ENCODE data around the gene ATP5MK.

The ATP5MK gene

DNA sequence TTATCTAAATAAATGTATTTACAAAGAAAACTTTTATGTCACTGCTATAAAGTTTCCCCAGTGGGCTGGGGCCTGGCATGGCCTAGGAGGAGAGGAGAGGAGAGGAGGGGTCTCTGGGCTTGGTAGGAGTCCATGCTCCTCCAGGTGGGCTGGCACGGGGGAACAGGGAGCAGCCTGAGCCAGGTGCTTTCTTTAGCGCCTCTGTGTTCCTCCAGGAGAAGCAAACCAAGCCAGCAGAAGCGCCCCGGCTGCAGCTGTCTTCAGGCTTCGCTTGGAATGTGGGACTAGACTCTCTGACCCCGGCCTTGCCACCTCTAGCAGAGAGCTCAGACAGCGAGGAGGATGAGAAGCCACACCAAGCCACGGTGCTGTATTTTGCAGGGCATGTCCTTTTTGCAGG is 45.3 kb upstream of the ATP5MK start:
- TF ChIP-seq TOX (CRISPR knock-in tag; IDR thresholded peaks at IDR 0.05; ENCODE audit: borderline replicate concordance) (no peak), CSRNP3 (CRISPR knock-in tag; IDR thresholded peaks at IDR 0.05) (no peak), OSR1 (CRISPR knock-in tag; IDR thresholded peaks at IDR 0.05) (no peak), ZFP3 (CRISPR knock-in tag; IDR thresholded peaks at IDR 0.05) (no peak), TCF4 (CRISPR knock-in tag; IDR thresholded peaks at IDR 0.05; ENCODE audit: borderline replicate concordance) (no peak), ARNTL (CRISPR knock-in tag; IDR thresholded peaks at IDR 0.05; ENCODE audit: borderline replicate concordance, low read depth) (no peak), SNAI2 (CRISPR knock-in tag; IDR thresholded peaks at IDR 0.05) (no peak), ZNF565 (CRISPR knock-in tag; conservative IDR thresholded peaks at IDR 0.05; ENCODE audit: low read depth) (no peak), ZC3H10 (CRISPR knock-in tag; IDR thresholded peaks at IDR 0.05) (no peak), GLIS3 (CRISPR knock-in tag; IDR thresholded peaks at IDR 0.05) (no peak)
- TF ChIP-seq, protein P1, sequence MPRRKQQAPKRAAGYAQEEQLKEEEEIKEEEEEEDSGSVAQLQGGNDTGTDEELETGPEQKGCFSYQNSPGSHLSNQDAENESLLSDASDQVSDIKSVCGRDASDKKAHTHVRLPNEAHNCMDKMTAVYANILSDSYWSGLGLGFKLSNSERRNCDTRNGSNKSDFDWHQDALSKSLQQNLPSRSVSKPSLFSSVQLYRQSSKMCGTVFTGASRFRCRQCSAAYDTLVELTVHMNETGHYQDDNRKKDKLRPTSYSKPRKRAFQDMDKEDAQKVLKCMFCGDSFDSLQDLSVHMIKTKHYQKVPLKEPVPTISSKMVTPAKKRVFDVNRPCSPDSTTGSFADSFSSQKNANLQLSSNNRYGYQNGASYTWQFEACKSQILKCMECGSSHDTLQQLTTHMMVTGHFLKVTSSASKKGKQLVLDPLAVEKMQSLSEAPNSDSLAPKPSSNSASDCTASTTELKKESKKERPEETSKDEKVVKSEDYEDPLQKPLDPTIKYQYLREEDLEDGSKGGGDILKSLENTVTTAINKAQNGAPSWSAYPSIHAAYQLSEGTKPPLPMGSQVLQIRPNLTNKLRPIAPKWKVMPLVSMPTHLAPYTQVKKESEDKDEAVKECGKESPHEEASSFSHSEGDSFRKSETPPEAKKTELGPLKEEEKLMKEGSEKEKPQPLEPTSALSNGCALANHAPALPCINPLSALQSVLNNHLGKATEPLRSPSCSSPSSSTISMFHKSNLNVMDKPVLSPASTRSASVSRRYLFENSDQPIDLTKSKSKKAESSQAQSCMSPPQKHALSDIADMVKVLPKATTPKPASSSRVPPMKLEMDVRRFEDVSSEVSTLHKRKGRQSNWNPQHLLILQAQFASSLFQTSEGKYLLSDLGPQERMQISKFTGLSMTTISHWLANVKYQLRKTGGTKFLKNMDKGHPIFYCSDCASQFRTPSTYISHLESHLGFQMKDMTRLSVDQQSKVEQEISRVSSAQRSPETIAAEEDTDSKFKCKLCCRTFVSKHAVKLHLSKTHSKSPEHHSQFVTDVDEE (CRISPR knock-in tag; IDR thresholded peaks at IDR 0.05): no peak
- TF ChIP-seq, protein P2, sequence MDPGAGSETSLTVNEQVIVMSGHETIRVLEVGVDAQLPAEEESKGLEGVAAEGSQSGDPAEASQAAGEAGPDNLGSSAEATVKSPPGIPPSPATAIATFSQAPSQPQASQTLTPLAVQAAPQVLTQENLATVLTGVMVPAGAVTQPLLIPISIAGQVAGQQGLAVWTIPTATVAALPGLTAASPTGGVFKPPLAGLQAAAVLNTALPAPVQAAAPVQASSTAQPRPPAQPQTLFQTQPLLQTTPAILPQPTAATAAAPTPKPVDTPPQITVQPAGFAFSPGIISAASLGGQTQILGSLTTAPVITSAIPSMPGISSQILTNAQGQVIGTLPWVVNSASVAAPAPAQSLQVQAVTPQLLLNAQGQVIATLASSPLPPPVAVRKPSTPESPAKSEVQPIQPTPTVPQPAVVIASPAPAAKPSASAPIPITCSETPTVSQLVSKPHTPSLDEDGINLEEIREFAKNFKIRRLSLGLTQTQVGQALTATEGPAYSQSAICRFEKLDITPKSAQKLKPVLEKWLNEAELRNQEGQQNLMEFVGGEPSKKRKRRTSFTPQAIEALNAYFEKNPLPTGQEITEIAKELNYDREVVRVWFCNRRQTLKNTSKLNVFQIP (CRISPR knock-in tag; IDR thresholded peaks at IDR 0.05; ENCODE audit: borderline replicate concordance, low read depth): no peak
- ATAC-seq: no peak

- ATAC-seq: no peak
- TF ChIP-seq GLIS3 (CRISPR knock-in tag; IDR thresholded peaks at IDR 0.05) (no peak), ZNF565 (CRISPR knock-in tag; conservative IDR thresholded peaks at IDR 0.05; ENCODE audit: low read depth) (no peak), TOX (CRISPR knock-in tag; IDR thresholded peaks at IDR 0.05; ENCODE audit: borderline replicate concordance) (no peak), RARB (CRISPR knock-in tag; IDR thresholded peaks at IDR 0.05) (no peak), ZC3H10 (CRISPR knock-in tag; IDR thresholded peaks at IDR 0.05) (no peak), BACH2 (CRISPR knock-in tag; IDR thresholded peaks at IDR 0.05; ENCODE audit: borderline replicate concordance) (no peak), ISL1 (CRISPR knock-in tag; IDR thresholded peaks at IDR 0.05) (no peak), ZFP30 (CRISPR knock-in tag; IDR thresholded peaks at IDR 0.05) (no peak), ZFP3 (CRISPR knock-in tag; IDR thresholded peaks at IDR 0.05) (no peak), PPARA (CRISPR knock-in tag; IDR thresholded peaks at IDR 0.05; ENCODE audit: borderline replicate concordance) (no peak), ZNF70 (CRISPR knock-in tag; IDR thresholded peaks at IDR 0.05) (no peak)
Measured at GRCh38 chr10:103441206-103441605, 44.9 kb upstream of the ATP5MK start.

- ATAC-seq: no peak
- TF ChIP-seq ZFP30 (CRISPR knock-in tag; IDR thresholded peaks at IDR 0.05) (no peak), SNAI2 (CRISPR knock-in tag; IDR thresholded peaks at IDR 0.05) (no peak), ISL1 (CRISPR knock-in tag; IDR thresholded peaks at IDR 0.05) (no peak), ZNF70 (CRISPR knock-in tag; IDR thresholded peaks at IDR 0.05) (no peak), BACH2 (CRISPR knock-in tag; IDR thresholded peaks at IDR 0.05; ENCODE audit: borderline replicate concordance) (no peak), CSDC2 (CRISPR knock-in tag; IDR thresholded peaks at IDR 0.05) (no peak), TOX (CRISPR knock-in tag; IDR thresholded peaks at IDR 0.05; ENCODE audit: borderline replicate concordance) (no peak), ARNTL (CRISPR knock-in tag; IDR thresholded peaks at IDR 0.05; ENCODE audit: borderline replicate concordance, low read depth) (no peak), TCF4 (CRISPR knock-in tag; IDR thresholded peaks at IDR 0.05; ENCODE audit: borderline replicate concordance) (no peak), ESRRG (CRISPR knock-in tag; IDR thresholded peaks at IDR 0.05) (no peak), PATZ1 (CRISPR knock-in tag; IDR thresholded peaks at IDR 0.05; ENCODE audit: borderline replicate concordance) (no peak), ZNF8 (CRISPR knock-in tag; IDR thresholded peaks at IDR 0.05) (no peak), CSRNP3 (CRISPR knock-in tag; IDR thresholded peaks at IDR 0.05) (no peak), GLIS3 (CRISPR knock-in tag; IDR thresholded peaks at IDR 0.05) (no peak)
- TF ChIP-seq, protein P2 (CRISPR knock-in tag; IDR thresholded peaks at IDR 0.05; ENCODE audit: borderline replicate concordance, low read depth): no peak
- TF ChIP-seq, protein P1 (CRISPR knock-in tag; IDR thresholded peaks at IDR 0.05): no peak
Measured at GRCh38 chr10:103440416-103440815, 44.1 kb upstream of the ATP5MK start.

Data from SK-N-SH treated with all-trans-retinoic acid at 6 μM for 48 hours (cell line).